GM19452 (cell line): ENCODE results near the gene APOA4.
A peak's percentile ranks its signal among the peaks of the same experiment; 100 is the strongest.
"Not testable (repeated sequence)": the region's sequence is repeated elsewhere in the genome, so short reads cannot be mapped to it uniquely, and the experiment has no call there.

Experiments
- ATAC-seq: cut with Tn5 transposase; IDR thresholded peaks from one replicate; pipeline ENCODE4 v1.9.1; 2021; ENCODE audit not compliant: unreplicated experiment

The APOA4 gene

GRCh38 chr11:116849060-116849459, 26.0 kb upstream of the APOA4 start:
- ATAC-seq: no peak

- no peak for ATAC-seq
Measured at GRCh38 chr11:116847612-116848011, 24.5 kb upstream of the APOA4 start.

GRCh38 chr11:116844722-116845121, 21.6 kb upstream of the APOA4 start:
- ATAC-seq: no peak

- no peak for ATAC-seq
Measured at GRCh38 chr11:116843661-116844060, 20.6 kb upstream of the APOA4 start.

GRCh38 chr11:116842909-116843308, 19.8 kb upstream of the APOA4 start:
- no peak for ATAC-seq

GRCh38 chr11:116842117-116842516, 19.0 kb upstream of the APOA4 start:
- no peak for ATAC-seq

GRCh38 chr11:116840746-116841296, 17.7 kb upstream of the APOA4 start:
- no peak for ATAC-seq

GRCh38 chr11:116840224-116840745, 17.2 kb upstream of the APOA4 start:
- ATAC-seq: no peak

- no peak for ATAC-seq
Measured at GRCh38 chr11:116838321-116839084, 15.4 kb upstream of the APOA4 start.

- ATAC-seq: no peak
Measured at GRCh38 chr11:116837231-116838091, 14.4 kb upstream of the APOA4 start, which contains the start of gene APOA1. Gene APOA1, minus strand, starts transcription at chr11:116837622. Its CDS starts 235 bp downstream, at chr11:116837387.

GRCh38 chr11:116836632-116836991, 13.5 kb upstream of the APOA4 start:
- no peak for ATAC-seq

- peak; percentile 76 for ATAC-seq
Measured at GRCh38 chr11:116835791-116836631, 12.9 kb upstream of the APOA4 start.

GRCh38 chr11:116835042-116835772, 12.1 kb upstream of the APOA4 start:
- ATAC-seq: peak; percentile 21

- ATAC-seq: not testable (repeated sequence)
Measured at GRCh38 chr11:116834535-116835041, 11.5 kb upstream of the APOA4 start.

- ATAC-seq: no peak
Measured at GRCh38 chr11:116833816-116834534, 10.9 kb upstream of the APOA4 start.

- ATAC-seq: no peak
Measured at GRCh38 chr11:116833491-116833815, 10.3 kb upstream of the APOA4 start.

GRCh38 chr11:116832350-116833290, 9.5 kb upstream of the APOA4 start:
- no peak for ATAC-seq

GRCh38 chr11:116831790-116832349, 8.8 kb upstream of the APOA4 start:
- ATAC-seq: no peak
